H54 (cell line): Measurements from ENCODE around the gene OR6S1.
"Not testable (repeated sequence)": the region's sequence is repeated elsewhere in the genome, so short reads cannot be mapped to it uniquely, and the experiment has no call there.

Experiments used
- DNase-seq: peaks from one replicate; pipeline ENCODE4 v3.0.0; 2011; ENCODE audit warnings: low spot score, mixed read lengths; ENCODE audit not compliant: insufficient read length
- FAIRE-seq: peaks from 3 replicates; lab custom pipeline; 2011; peaks lifted over from hg19 to GRCh38; lab: Jason Lieb, UNC
- POLR2A ChIP-seq: IDR thresholded peaks from 2 replicates; pipeline ENCODE4 v1.6.1; 2011; ENCODE audit warnings: low read depth, mild to moderate bottlenecking, low read length

The OR6S1 gene

GRCh38 chr14:20681348-20682126, 40.0 kb upstream of the OR6S1 start:
- no peak for TF ChIP-seq POLR2A

GRCh38 chr14:20680843-20681347, 39.4 kb upstream of the OR6S1 start:
- DNase-seq (no peak), FAIRE-seq (no peak)
- no peak for TF ChIP-seq POLR2A

More at GRCh38 chr14:20681348-20682126, 40.0 kb upstream of the OR6S1 start:
- FAIRE-seq (no peak), DNase-seq (no peak)

GRCh38 chr14:20680363-20680762, 38.9 kb upstream of the OR6S1 start:
- no peak for DNase-seq
- no peak for TF ChIP-seq POLR2A
- FAIRE-seq: no peak

GRCh38 chr14:20679907-20680306, 38.4 kb upstream of the OR6S1 start:
- FAIRE-seq: no peak
- TF ChIP-seq POLR2A: no peak
- no peak for DNase-seq

- FAIRE-seq (no peak), DNase-seq (no peak)
- TF ChIP-seq POLR2A: no peak
Measured at GRCh38 chr14:20676072-20676471, 34.6 kb upstream of the OR6S1 start.

GRCh38 chr14:20675669-20676068, 34.2 kb upstream of the OR6S1 start:
- DNase-seq (no peak), FAIRE-seq (no peak)

GRCh38 chr14:20671597-20672283, 30.2 kb upstream of the OR6S1 start:
- FAIRE-seq (no peak), DNase-seq (no peak)
- TF ChIP-seq POLR2A: no peak

More at GRCh38 chr14:20675669-20676068, 34.2 kb upstream of the OR6S1 start:
- TF ChIP-seq POLR2A: no peak

- no peak for DNase-seq
- TF ChIP-seq POLR2A: no peak
- FAIRE-seq: no peak
Measured at GRCh38 chr14:20668969-20669368, 27.5 kb upstream of the OR6S1 start.

GRCh38 chr14:20667957-20668356, 26.5 kb upstream of the OR6S1 start:
- FAIRE-seq: no peak
- TF ChIP-seq POLR2A: no peak
- no peak for DNase-seq

- not testable (repeated sequence) for FAIRE-seq, DNase-seq
Measured at GRCh38 chr14:20666400-20666961, 25.0 kb upstream of the OR6S1 start.

- FAIRE-seq (no peak), DNase-seq (no peak)
- no peak for TF ChIP-seq POLR2A
Measured at GRCh38 chr14:20662968-20663732, 21.7 kb upstream of the OR6S1 start.

GRCh38 chr14:20661197-20661596, 19.7 kb upstream of the OR6S1 start:
- no peak for TF ChIP-seq POLR2A
- FAIRE-seq: no peak

GRCh38 chr14:20659813-20660395, 18.4 kb upstream of the OR6S1 start:
- no peak for DNase-seq
- no peak for TF ChIP-seq POLR2A
- no peak for FAIRE-seq

More at GRCh38 chr14:20661197-20661596, 19.7 kb upstream of the OR6S1 start:
- DNase-seq: no peak
